Activated naive CD8-positive, alpha-beta T cell treated with anti-CD3 and anti-CD28 coated beads, Interleukin-2, amount 10 ng/mL, durations not matched to agents 7 days and 5 days (primary cell): ENCODE data around the gene PTPMT1. TPM values are rescaled to one million over a fixed set of nuclear protein-coding genes. Genes with fewer than 3 reads are reported as not detected.
"Not testable (repeated sequence)": the region's sequence is repeated elsewhere in the genome, so short reads cannot be mapped to it uniquely, and the experiment has no call there.

Source experiments
- ATAC-seq: fragments of 150-1000 bp; cut with Tn5 transposase; one replicate; pipeline ENCODE4 v1.10.0; 2021; ENCODE audit warnings: low read depth, moderate library complexity
- POLR2A ChIA-PET: fragments of 350-600 bp; sonication (Branson Sonifier 250); formaldehyde crosslinking; loops from one replicate; lab custom pipeline; 2021; ENCODE audit warnings: antibody characterized with exemption; lab: Charles Lee
- DNase-seq: peaks from one replicate; pipeline ENCODE4 v3.0.0; 2021
- H3K27ac Mint-ChIP-seq: one replicate; pipeline ENCODE4 v1.8.0; 2022; ENCODE audit warnings: mild to moderate bottlenecking, mixed read lengths
- H3K27me3 Mint-ChIP-seq: one replicate; pipeline ENCODE4 v1.8.0; 2022; ENCODE audit warnings: mild to moderate bottlenecking, moderate library complexity, mixed read lengths
- H3K36me3 Mint-ChIP-seq: one replicate; pipeline ENCODE4 v1.8.0; 2021; ENCODE audit warnings: mild to moderate bottlenecking, mixed read lengths
- H3K4me1 Mint-ChIP-seq: one replicate; pipeline ENCODE4 v1.8.0; 2021; ENCODE audit warnings: mixed read lengths
- H3K4me3 Mint-ChIP-seq: one replicate; pipeline ENCODE4 v1.8.0; 2022; ENCODE audit warnings: mild to moderate bottlenecking, moderate library complexity, mixed read lengths
- H3K9me3 Mint-ChIP-seq: one replicate; pipeline ENCODE4 v1.8.0; 2021; ENCODE audit warnings: mixed read lengths
- total RNA-seq, 2 experiments: library from RNA; stranded (reverse); gene quantifications; one replicate each; pipeline ENCODE4 v1.2.3, GENCODE V29; 2021

The PTPMT1 gene
- total RNA-seq, 2 experiments from 2014 or later = 37.9 to 39.3 TPM

- Mint-ChIP-seq H3K27ac (no peak overlapping the region), H3K4me1 (peaks cover 9% of the 10 kb centered on the region), H3K27me3 (no peaks in the 10 kb centered on the region), H3K36me3 (peaks cover 14% of the 10 kb centered on the region), H3K9me3 (no peaks in the 10 kb centered on the region), H3K4me3 (no peak overlapping the region)
- POLR2A ChIA-PET = interaction anchor here (0.6 kb wide), 1 partner anchor 46 kb away, joined by 6 read pairs; the partner anchor contains the start of genes KBTBD4 and NDUFS3
- DNase-seq (no peak), ATAC-seq (no peak)
Measured at GRCh38 chr11:47532597-47533213, 32.7 kb upstream of the PTPMT1 start.

GRCh38 chr11:47533690-47534151, 31.7 kb upstream of the PTPMT1 start:
- Mint-ChIP-seq H3K27ac (no peak overlapping the region), H3K4me3 (no peak overlapping the region), H3K36me3 (peaks cover 18% of the 10 kb centered on the region), H3K4me1 (peaks cover 9% of the 10 kb centered on the region), H3K27me3 (no peaks in the 10 kb centered on the region), H3K9me3 (no peaks in the 10 kb centered on the region)
- no peak for ATAC-seq
- DNase-seq = no peak
- POLR2A ChIA-PET = interaction anchor here (0.6 kb wide), 1 partner anchor 204 kb away, joined by 5 read pairs; no protein-coding TSS in a partner anchor

GRCh38 chr11:47534704-47535251, 30.6 kb upstream of the PTPMT1 start:
- Mint-ChIP-seq H3K36me3 (peaks cover 21% of the 10 kb centered on the region), H3K27ac (no peak overlapping the region), H3K27me3 (no peaks in the 10 kb centered on the region), H3K4me1 (peaks cover 10% of the 10 kb centered on the region), H3K9me3 (no peaks in the 10 kb centered on the region), H3K4me3 (no peak overlapping the region)
- no peak for DNase-seq
- POLR2A ChIA-PET = interaction anchor here (0.6 kb wide), 1 partner anchor 41 kb away, joined by 3 read pairs; no protein-coding TSS in a partner anchor
- no peak for ATAC-seq

- H3K36me3 Mint-ChIP-seq = peaks cover 23% of the 10 kb centered on the region
- H3K4me3 Mint-ChIP-seq = no peak overlapping the region
- H3K4me1 Mint-ChIP-seq = peaks cover 21% of the 10 kb centered on the region
- no peaks in the 10 kb centered on the region for H3K9me3 Mint-ChIP-seq
- no peaks in the 10 kb centered on the region for H3K27me3 Mint-ChIP-seq
- no peak for ATAC-seq
- H3K27ac Mint-ChIP-seq = no peak overlapping the region
- DNase-seq = no peak
- POLR2A ChIA-PET = no interaction called here
Measured at GRCh38 chr11:47536915-47537314, 28.5 kb upstream of the PTPMT1 start.

- H3K4me1 Mint-ChIP-seq = peaks cover 26% of the 10 kb centered on the region
- no peak for DNase-seq
- H3K36me3 Mint-ChIP-seq = peaks cover 23% of the 10 kb centered on the region
- H3K4me3 Mint-ChIP-seq = no peak overlapping the region
- ATAC-seq = no peak
- no peak overlapping the region for H3K27ac Mint-ChIP-seq
- H3K27me3 Mint-ChIP-seq = no peaks in the 10 kb centered on the region
- POLR2A ChIA-PET = interaction anchor here (0.7 kb wide), 1 partner anchor 182 kb away, joined by 3 read pairs; no protein-coding TSS in a partner anchor
- no peaks in the 10 kb centered on the region for H3K9me3 Mint-ChIP-seq
Measured at GRCh38 chr11:47538741-47539565, 26.4 kb upstream of the PTPMT1 start.

GRCh38 chr11:47539681-47540039, 25.7 kb upstream of the PTPMT1 start:
- DNase-seq (no peak), ATAC-seq (no peak)
- Mint-ChIP-seq H3K27ac (no peak overlapping the region), H3K4me1 (peaks cover 31% of the 10 kb centered on the region), H3K4me3 (no peak overlapping the region), H3K9me3 (no peaks in the 10 kb centered on the region), H3K36me3 (peaks cover 23% of the 10 kb centered on the region), H3K27me3 (no peaks in the 10 kb centered on the region)
- POLR2A ChIA-PET = no interaction called here

- no peak for ATAC-seq
- no peak overlapping the region for H3K4me3 Mint-ChIP-seq
- H3K9me3 Mint-ChIP-seq = no peaks in the 10 kb centered on the region
- H3K27me3 Mint-ChIP-seq = no peaks in the 10 kb centered on the region
- H3K36me3 Mint-ChIP-seq = peaks cover 20% of the 10 kb centered on the region
- DNase-seq = no peak
- peaks cover 28% of the 10 kb centered on the region for H3K4me1 Mint-ChIP-seq
- H3K27ac Mint-ChIP-seq = peak overlapping the region; percentile 30
- POLR2A ChIA-PET = no interaction called here
Measured at GRCh38 chr11:47541070-47541469, 24.3 kb upstream of the PTPMT1 start.

- ATAC-seq (no peak), DNase-seq (no peak)
- H3K27me3 Mint-ChIP-seq = no peaks in the 10 kb centered on the region
- POLR2A ChIA-PET = no interaction called here
- H3K27ac Mint-ChIP-seq = no peak overlapping the region
- peaks cover 16% of the 10 kb centered on the region for H3K36me3 Mint-ChIP-seq
- no peaks in the 10 kb centered on the region for H3K9me3 Mint-ChIP-seq
- H3K4me1 Mint-ChIP-seq = peaks cover 34% of the 10 kb centered on the region
- no peak overlapping the region for H3K4me3 Mint-ChIP-seq
Measured at GRCh38 chr11:47545298-47545697, 20.1 kb upstream of the PTPMT1 start.

GRCh38 chr11:47546274-47546673, 19.1 kb upstream of the PTPMT1 start:
- POLR2A ChIA-PET, ATAC-seq, DNase-seq, H3K27ac Mint-ChIP-seq, H3K4me3 Mint-ChIP-seq, H3K27me3 Mint-ChIP-seq, H3K9me3 Mint-ChIP-seq: not testable (repeated sequence)
- peaks cover 32% of the 10 kb centered on the region for H3K4me1 Mint-ChIP-seq
- H3K36me3 Mint-ChIP-seq = peaks cover 16% of the 10 kb centered on the region

GRCh38 chr11:47550288-47551047, 14.9 kb upstream of the PTPMT1 start:
- H3K9me3 Mint-ChIP-seq = no peaks in the 10 kb centered on the region
- DNase-seq (no peak), ATAC-seq (no peak)
- peaks cover 32% of the 10 kb centered on the region for H3K4me1 Mint-ChIP-seq
- peak overlapping the region; percentile 15 for H3K27ac Mint-ChIP-seq
- peak overlapping the region; percentile 90 for H3K4me3 Mint-ChIP-seq
- H3K27me3 Mint-ChIP-seq = no peaks in the 10 kb centered on the region
- H3K36me3 Mint-ChIP-seq = peaks cover 13% of the 10 kb centered on the region
- POLR2A ChIA-PET = interaction anchor here (0.6 kb wide), 2 partner anchors 251 to 1161 kb away, joined by 3 to 4 read pairs; no protein-coding TSS in a partner anchor

- Mint-ChIP-seq H3K4me3 (peak overlapping the region; percentile 90), H3K27ac (peak overlapping the region; percentile 66), H3K36me3 (peaks cover 13% of the 10 kb centered on the region), H3K9me3 (no peaks in the 10 kb centered on the region), H3K27me3 (no peaks in the 10 kb centered on the region), H3K4me1 (peaks cover 32% of the 10 kb centered on the region)
- POLR2A ChIA-PET = interaction anchor here (1.2 to 3.5 kb wide), 2 partner anchors 14 to 26 kb away, joined by 3 to 36 read pairs; partner anchors contain the start of gene PTPMT1
- ATAC-seq (no peak), DNase-seq (no peak)
Measured at GRCh38 chr11:47551086-47551485, 14.3 kb upstream of the PTPMT1 start.

- POLR2A ChIA-PET = interaction anchor here (0.6 to 3.5 kb wide), 8 partner anchors 13 to 296 kb away, joined by 3 to 36 read pairs (median 4); partner anchors contain the start of genes KBTBD4, NDUFS3, NUP160 and PTPMT1
- no peaks in the 10 kb centered on the region for H3K27me3 Mint-ChIP-seq
- peak overlapping the region; percentile 90 for H3K4me3 Mint-ChIP-seq
- peaks cover 31% of the 10 kb centered on the region for H3K4me1 Mint-ChIP-seq
- H3K9me3 Mint-ChIP-seq = no peaks in the 10 kb centered on the region
- peaks cover 12% of the 10 kb centered on the region for H3K36me3 Mint-ChIP-seq
- H3K27ac Mint-ChIP-seq = peak overlapping the region; percentile 92
- ATAC-seq (no peak), DNase-seq (no peak)
Measured at GRCh38 chr11:47552056-47552565, 13.3 kb upstream of the PTPMT1 start.
